GM12873 (cell line): ENCODE results near the gene BAG3.

Experiments
- CTCF ChIP-seq: IDR thresholded peaks from 2 replicates; pipeline ENCODE4 v1.5.1; 2012; ENCODE audit warnings: low read depth, mild to moderate bottlenecking, moderate library complexity, low read length, control low read depth; ENCODE audit not compliant: insufficient read depth; ENCODE audit errors: missing control alignments

Gene BAG3

GRCh38 chr10:119714484-119714816 is 63.3 kb downstream of the BAG3 start:
- no peak for TF ChIP-seq CTCF

- TF ChIP-seq CTCF: no peak
Observed at GRCh38 chr10:119715628-119716505, 64.7 kb downstream of the BAG3 start.

- TF ChIP-seq CTCF: no peak
Observed at GRCh38 chr10:119723161-119723560, 72.0 kb downstream of the BAG3 start.

GRCh38 chr10:119723624-119724023 is 72.4 kb downstream of the BAG3 start:
- no peak for TF ChIP-seq CTCF

GRCh38 chr10:119724593-119725516 is 73.7 kb downstream of the BAG3 start:
- TF ChIP-seq CTCF: no peak

- no peak for TF ChIP-seq CTCF
Observed at GRCh38 chr10:119725517-119725827, 74.3 kb downstream of the BAG3 start.
